SH-SY5Y (cell line): Measurements from ENCODE around the gene BCDIN3D.

Experiments used
- GATA2 ChIP-seq: IDR thresholded peaks from 2 replicates; pipeline ENCODE4 v1.6.1; 2011; ENCODE audit warnings: mild to moderate bottlenecking, low read depth, low read length
- GATA3 ChIP-seq: IDR thresholded peaks from 2 replicates; pipeline ENCODE4 v1.6.1; 2011; ENCODE audit warnings: low read depth, mild to moderate bottlenecking, low read length, moderate library complexity

DNA sequence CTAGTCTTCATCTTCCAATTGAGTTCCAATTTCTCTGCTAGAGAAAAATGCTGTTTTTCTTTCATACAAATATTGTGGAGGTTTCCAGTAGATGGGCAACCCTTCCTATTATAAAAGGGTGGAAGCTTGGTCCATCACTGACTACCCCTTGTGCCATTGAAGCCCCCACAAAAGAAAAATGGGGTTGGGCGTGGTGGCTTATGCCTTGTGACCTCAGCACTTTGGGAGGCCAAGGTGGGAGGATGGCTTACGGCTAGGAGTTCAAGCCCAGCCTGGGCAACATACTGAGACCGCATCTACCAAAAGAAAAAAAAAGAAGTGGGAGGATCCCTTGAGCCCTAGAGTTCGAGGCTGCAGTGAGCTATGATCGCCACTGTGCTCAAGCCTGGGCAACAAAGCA is 37.5 kb downstream of the BCDIN3D start:
- TF ChIP-seq GATA2 = no peak
- no peak for TF ChIP-seq GATA3
